ENCODE measurements around the gene NAP1L1.

Gene NAP1L1

GRCh38 chr12:75998292-75999063 is 86.0 kb downstream of the NAP1L1 start:
- no peak overlapping the region for H3K4me3 ChIP-seq (ENCODE audit: low read depth, low read length)
- no peak for DNase-seq (ENCODE audit: low read depth)
- TF ChIP-seq, protein P1, sequence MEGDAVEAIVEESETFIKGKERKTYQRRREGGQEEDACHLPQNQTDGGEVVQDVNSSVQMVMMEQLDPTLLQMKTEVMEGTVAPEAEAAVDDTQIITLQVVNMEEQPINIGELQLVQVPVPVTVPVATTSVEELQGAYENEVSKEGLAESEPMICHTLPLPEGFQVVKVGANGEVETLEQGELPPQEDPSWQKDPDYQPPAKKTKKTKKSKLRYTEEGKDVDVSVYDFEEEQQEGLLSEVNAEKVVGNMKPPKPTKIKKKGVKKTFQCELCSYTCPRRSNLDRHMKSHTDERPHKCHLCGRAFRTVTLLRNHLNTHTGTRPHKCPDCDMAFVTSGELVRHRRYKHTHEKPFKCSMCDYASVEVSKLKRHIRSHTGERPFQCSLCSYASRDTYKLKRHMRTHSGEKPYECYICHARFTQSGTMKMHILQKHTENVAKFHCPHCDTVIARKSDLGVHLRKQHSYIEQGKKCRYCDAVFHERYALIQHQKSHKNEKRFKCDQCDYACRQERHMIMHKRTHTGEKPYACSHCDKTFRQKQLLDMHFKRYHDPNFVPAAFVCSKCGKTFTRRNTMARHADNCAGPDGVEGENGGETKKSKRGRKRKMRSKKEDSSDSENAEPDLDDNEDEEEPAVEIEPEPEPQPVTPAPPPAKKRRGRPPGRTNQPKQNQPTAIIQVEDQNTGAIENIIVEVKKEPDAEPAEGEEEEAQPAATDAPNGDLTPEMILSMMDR (IDR thresholded peaks at IDR 0.05; ENCODE audit: low read depth, low read length): no peak
- TF ChIP-seq, protein P2, sequence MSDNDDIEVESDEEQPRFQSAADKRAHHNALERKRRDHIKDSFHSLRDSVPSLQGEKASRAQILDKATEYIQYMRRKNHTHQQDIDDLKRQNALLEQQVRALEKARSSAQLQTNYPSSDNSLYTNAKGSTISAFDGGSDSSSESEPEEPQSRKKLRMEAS (IDR thresholded peaks at IDR 0.05; ENCODE audit: low read depth, low read length): no peak
- no peak for TF ChIP-seq MYC (IDR thresholded peaks at IDR 0.05; ENCODE audit: low read depth, low read length)
- TF ChIP-seq POLR2A (IDR thresholded peaks at IDR 0.05; ENCODE audit: extremely low read depth, insufficient read length): no peak

GRCh38 chr12:75997658-75998057 is 86.8 kb downstream of the NAP1L1 start:
- no peak overlapping the region for H3K4me3 ChIP-seq (ENCODE audit: low read depth, low read length)
- no peak for DNase-seq (ENCODE audit: low read depth)
- TF ChIP-seq, protein P1 (IDR thresholded peaks at IDR 0.05; ENCODE audit: low read depth, low read length): no peak

DNA sequence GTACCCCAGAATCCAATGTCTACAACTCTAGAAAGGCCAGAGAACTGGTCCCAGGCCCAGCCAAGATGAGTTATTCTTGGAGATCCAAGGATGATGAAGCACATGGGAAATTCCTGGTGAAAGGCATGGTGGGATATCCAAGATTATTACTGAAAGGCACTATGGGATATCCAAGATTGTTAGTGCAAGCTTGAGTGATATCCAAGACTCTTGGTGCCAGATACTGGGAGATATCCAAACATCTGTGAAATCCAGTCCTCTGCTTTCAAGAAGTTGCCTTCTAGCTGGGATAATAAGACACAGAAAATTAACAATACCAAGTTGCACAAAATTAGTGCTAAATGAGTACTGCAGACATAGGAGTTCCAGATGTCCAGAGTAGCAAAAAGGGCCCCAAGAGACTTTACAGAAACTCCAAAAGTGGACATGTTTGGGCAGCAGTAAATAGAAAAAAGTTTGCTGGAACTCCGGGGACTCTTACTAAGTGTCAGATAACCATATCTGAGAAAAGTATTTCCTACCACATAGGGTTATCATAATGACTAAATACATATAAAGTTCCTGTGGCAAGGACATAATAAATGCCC is 87.5 kb downstream of the NAP1L1 start:
- H3K4me3 ChIP-seq (ENCODE audit: low read depth, low read length): no peak overlapping the region
- no peak for DNase-seq (ENCODE audit: low read depth)
- no peak for TF ChIP-seq POLR2A (IDR thresholded peaks at IDR 0.05; ENCODE audit: extremely low read depth, insufficient read length)
- no peak for TF ChIP-seq MYC (IDR thresholded peaks at IDR 0.05; ENCODE audit: low read depth, low read length)
- TF ChIP-seq, protein P1 (IDR thresholded peaks at IDR 0.05; ENCODE audit: low read depth, low read length): no peak
- TF ChIP-seq, protein P2 (IDR thresholded peaks at IDR 0.05; ENCODE audit: low read depth, low read length): no peak

DNA sequence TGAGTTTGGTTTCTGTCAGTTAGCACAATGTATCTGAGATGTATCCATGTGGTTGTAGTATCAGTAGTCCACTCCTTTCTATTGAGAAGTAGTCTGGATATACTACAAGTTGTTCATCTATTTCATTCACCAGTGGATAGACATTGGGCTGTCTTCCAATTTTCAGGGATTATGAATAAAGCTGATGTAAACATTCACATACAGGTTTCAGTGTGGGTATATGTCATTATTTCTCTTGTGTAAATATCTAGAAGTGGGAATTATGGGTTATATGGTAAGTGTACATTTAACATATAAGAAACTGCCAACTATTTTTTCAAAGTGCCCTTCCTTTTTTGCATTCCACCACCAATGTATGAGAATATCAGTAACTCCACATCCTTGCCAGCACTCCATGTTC is 88.8 kb downstream of the NAP1L1 start:
- no peak overlapping the region for H3K4me3 ChIP-seq (ENCODE audit: low read depth, low read length)
- no peak for DNase-seq (ENCODE audit: low read depth)

GRCh38 chr12:75994069-75994740 is 90.3 kb downstream of the NAP1L1 start:
- no peak overlapping the region for H3K4me3 ChIP-seq (ENCODE audit: low read depth, low read length)
- TF ChIP-seq POLR2A (IDR thresholded peaks at IDR 0.05; ENCODE audit: extremely low read depth, insufficient read length) (no peak), MYC (IDR thresholded peaks at IDR 0.05; ENCODE audit: low read depth, low read length) (no peak)
- TF ChIP-seq, protein P2 (IDR thresholded peaks at IDR 0.05; ENCODE audit: low read depth, low read length): no peak
- no peak for DNase-seq (ENCODE audit: low read depth)

More for the DNA sequence above, 88.8 kb downstream of the NAP1L1 start:
- TF ChIP-seq, protein P2 (IDR thresholded peaks at IDR 0.05; ENCODE audit: low read depth, low read length): no peak
- TF ChIP-seq, protein P1 (IDR thresholded peaks at IDR 0.05; ENCODE audit: low read depth, low read length): no peak
- TF ChIP-seq MYC (IDR thresholded peaks at IDR 0.05; ENCODE audit: low read depth, low read length): no peak
- no peak for TF ChIP-seq POLR2A (IDR thresholded peaks at IDR 0.05; ENCODE audit: extremely low read depth, insufficient read length)

DNA sequence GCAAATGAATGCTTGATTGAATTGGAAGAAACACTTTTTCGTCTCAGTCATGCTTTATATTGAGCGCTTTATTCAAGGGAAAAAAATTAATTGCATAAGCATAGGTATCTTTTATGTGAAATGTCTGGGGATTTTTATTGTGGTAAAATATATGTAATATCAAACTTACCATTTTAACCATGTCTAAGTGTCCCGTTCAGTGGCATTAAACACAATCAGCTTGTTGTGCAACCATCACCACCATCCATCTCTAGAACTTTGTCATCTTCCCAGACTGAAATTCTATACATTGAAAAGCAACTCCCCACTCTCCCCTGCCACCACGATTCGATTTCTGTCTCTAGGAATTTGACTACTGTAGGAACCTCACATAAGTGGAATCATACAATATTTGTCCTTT is 92.7 kb downstream of the NAP1L1 start:
- no peak for TF ChIP-seq MYC (IDR thresholded peaks at IDR 0.05; ENCODE audit: low read depth, low read length)
- TF ChIP-seq, protein P2 (IDR thresholded peaks at IDR 0.05; ENCODE audit: low read depth, low read length): no peak
- TF ChIP-seq, protein P1 (IDR thresholded peaks at IDR 0.05; ENCODE audit: low read depth, low read length): no peak
- no peak for TF ChIP-seq POLR2A (IDR thresholded peaks at IDR 0.05; ENCODE audit: extremely low read depth, insufficient read length)
- H3K4me3 ChIP-seq (ENCODE audit: low read depth, low read length): no peak overlapping the region
- no peak for DNase-seq (ENCODE audit: low read depth)
